ENCODE measurements around the gene MMEL1. TPM values are rescaled to one million over a fixed set of nuclear protein-coding genes. Genes with fewer than 3 reads are reported as not detected.

MMEL1 gene
- total RNA-seq, 1 experiment from 2014 or later: not detected

DNA sequence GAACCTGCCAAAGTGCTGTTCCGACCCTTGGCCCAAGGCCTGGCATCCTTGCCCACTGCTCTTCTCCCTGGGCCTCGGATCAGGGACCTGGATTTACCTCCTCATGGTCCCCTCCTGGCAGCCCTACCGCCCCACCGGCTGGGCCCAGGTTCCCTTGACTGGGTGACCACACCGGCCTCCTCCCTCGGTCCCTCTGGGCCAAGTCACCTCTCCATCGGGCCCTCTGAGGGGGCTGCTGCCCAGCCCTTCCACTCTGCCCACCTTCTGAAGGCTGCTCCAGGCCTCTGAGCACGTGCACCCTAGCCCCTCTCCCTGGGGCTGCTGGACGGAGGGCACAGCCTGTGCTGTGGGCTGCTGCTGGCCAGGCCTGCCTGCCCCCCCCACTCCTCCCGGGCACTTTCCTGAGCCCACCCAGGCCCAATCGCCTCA lies 9.3 kb upstream of the MMEL1 start (continued):
- TF ChIP-seq, protein P1, sequence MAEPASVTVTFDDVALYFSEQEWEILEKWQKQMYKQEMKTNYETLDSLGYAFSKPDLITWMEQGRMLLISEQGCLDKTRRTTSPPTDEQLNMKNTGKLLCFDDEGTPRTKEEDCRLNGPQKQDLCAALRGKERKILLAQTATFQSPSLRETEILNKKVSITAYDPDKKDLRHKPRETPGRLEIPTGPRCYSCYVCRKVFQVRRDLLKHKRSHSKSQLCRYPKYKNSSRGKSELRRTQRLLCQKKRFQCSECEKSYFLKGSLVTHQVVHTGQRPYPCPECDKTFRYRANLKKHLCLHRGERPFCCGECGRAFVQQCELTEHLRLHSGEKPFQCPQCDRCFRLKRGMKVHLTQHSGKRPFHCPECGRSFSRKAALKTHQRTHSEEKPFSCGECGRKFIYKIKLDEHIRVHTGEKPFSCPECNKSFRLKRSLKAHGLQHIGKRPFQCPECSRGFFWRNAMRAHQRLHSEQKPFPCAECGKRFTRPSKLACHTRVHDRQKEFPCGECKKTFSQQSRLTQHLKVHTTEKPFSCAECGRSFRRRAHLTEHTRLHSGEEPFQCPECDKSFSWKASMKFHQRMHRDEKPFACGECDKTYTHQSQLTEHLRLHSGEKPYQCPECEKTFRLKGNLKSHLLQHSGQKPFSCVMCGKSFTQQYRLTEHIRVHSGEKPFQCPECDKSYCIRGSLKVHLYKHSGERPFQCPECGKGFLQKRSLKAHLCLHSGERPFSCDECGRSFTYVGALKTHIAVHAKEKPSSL (CRISPR knock-in tag; conservative IDR thresholded peaks at IDR 0.05): no peak

DNA sequence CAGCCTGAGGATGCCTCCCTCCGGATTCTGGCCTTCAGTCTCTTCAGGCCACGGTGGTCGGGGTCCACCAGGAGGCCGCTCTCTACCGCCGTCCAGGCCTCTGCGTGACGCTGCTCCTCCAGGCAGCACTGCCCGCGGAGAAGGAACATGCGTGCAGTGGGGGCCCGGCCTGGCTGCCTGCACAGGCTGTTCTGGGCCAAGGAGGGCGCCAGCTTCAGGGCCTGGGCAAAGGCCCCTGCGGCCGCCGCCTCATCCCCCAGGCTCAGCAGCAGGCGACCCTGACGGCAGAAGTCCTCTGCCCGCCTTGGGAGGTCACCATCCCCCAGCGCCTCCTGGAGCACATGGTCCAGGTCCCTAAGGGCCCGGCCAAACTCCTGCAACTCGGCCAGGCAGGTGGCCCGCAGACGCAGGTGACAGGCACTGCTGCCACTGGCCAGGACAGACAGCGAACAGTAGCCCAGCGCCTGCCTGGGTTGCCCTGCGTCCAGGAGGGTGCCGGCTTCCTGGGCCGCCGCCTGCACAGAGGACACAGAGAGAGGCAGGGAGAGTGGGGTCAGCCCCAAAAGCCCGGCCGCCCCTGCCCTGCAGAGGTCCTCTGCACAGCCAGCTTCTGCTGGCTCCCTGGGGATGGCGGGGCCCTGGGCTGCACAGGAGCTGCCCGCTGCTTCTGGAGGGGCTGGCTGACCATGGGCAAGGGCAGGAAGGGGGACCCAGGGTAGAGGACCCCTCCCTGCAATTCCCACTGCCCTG lies 8.7 kb upstream of the MMEL1 start:
- POLR2A ChIA-PET: no interaction called here
- peaks cover 6% of the 10 kb centered on the region for H3K36me3 Mint-ChIP-seq
- no peak for ATAC-seq
- TF ChIP-seq, protein P2, sequence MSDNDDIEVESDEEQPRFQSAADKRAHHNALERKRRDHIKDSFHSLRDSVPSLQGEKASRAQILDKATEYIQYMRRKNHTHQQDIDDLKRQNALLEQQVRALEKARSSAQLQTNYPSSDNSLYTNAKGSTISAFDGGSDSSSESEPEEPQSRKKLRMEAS (CRISPR knock-in tag; IDR thresholded peaks at IDR 0.05): no peak
- TF ChIP-seq, protein P3, sequence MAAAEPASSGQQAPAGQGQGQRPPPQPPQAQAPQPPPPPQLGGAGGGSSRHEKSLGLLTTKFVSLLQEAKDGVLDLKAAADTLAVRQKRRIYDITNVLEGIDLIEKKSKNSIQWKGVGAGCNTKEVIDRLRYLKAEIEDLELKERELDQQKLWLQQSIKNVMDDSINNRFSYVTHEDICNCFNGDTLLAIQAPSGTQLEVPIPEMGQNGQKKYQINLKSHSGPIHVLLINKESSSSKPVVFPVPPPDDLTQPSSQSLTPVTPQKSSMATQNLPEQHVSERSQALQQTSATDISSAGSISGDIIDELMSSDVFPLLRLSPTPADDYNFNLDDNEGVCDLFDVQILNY (CRISPR knock-in tag; IDR thresholded peaks at IDR 0.05): no peak
- TF ChIP-seq GABPB1 (CRISPR knock-in tag; IDR thresholded peaks at IDR 0.05): no peak
- no peak for TF ChIP-seq PRRX2 (CRISPR knock-in tag; IDR thresholded peaks at IDR 0.05)
- no peak for TF ChIP-seq ELF4 (CRISPR knock-in tag; IDR thresholded peaks at IDR 0.05; ENCODE audit: low read depth)
- no peak for TF ChIP-seq HMGA2 (CRISPR knock-in tag; IDR thresholded peaks at IDR 0.05)
- TF ChIP-seq ZNF232 (CRISPR knock-in tag; IDR thresholded peaks at IDR 0.05): no peak
- TF ChIP-seq, protein P4, sequence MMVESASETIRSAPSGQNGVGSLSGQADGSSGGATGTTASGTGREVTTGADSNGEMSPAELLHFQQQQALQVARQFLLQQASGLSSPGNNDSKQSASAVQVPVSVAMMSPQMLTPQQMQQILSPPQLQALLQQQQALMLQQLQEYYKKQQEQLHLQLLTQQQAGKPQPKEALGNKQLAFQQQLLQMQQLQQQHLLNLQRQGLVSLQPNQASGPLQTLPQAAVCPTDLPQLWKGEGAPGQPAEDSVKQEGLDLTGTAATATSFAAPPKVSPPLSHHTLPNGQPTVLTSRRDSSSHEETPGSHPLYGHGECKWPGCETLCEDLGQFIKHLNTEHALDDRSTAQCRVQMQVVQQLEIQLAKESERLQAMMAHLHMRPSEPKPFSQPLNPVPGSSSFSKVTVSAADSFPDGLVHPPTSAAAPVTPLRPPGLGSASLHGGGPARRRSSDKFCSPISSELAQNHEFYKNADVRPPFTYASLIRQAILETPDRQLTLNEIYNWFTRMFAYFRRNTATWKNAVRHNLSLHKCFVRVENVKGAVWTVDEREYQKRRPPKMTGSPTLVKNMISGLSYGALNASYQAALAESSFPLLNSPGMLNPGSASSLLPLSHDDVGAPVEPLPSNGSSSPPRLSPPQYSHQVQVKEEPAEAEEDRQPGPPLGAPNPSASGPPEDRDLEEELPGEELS (CRISPR knock-in tag; IDR thresholded peaks at IDR 0.05): no peak
- no peak for TF ChIP-seq NR2C2 (CRISPR knock-in tag; IDR thresholded peaks at IDR 0.05)
- no peak for TF ChIP-seq FOXJ3 (CRISPR knock-in tag; IDR thresholded peaks at IDR 0.05; ENCODE audit: borderline replicate concordance)
- no peak for TF ChIP-seq SP1 (CRISPR knock-in tag; conservative IDR thresholded peaks at IDR 0.05)
- TF ChIP-seq, protein P5, sequence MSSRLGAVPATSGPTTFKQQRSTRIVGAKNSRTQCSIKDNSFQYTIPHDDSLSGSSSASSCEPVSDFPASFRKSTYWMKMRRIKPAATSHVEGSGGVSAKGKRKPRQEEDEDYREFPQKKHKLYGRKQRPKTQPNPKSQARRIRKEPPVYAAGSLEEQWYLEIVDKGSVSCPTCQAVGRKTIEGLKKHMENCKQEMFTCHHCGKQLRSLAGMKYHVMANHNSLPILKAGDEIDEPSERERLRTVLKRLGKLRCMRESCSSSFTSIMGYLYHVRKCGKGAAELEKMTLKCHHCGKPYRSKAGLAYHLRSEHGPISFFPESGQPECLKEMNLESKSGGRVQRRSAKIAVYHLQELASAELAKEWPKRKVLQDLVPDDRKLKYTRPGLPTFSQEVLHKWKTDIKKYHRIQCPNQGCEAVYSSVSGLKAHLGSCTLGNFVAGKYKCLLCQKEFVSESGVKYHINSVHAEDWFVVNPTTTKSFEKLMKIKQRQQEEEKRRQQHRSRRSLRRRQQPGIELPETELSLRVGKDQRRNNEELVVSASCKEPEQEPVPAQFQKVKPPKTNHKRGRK (CRISPR knock-in tag; IDR thresholded peaks at IDR 0.05; ENCODE audit: borderline replicate concordance): no peak
- TF ChIP-seq ZNF317 (CRISPR knock-in tag; IDR thresholded peaks at IDR 0.05; ENCODE audit: borderline replicate concordance, low read depth): no peak
- TF ChIP-seq ZNF423 (CRISPR knock-in tag; IDR thresholded peaks at IDR 0.05): no peak
- no peak for TF ChIP-seq NFATC4 (CRISPR knock-in tag; IDR thresholded peaks at IDR 0.05)
- TF ChIP-seq CBFB (CRISPR knock-in tag; IDR thresholded peaks at IDR 0.05; ENCODE audit: low read depth): no peak
- H3K27ac Mint-ChIP-seq: no peak overlapping the region
- H3K9me3 Mint-ChIP-seq: peaks cover 23% of the 10 kb centered on the region
- CTCF ChIA-PET: no interaction called here
- H3K4me3 Mint-ChIP-seq: peak overlapping the region; percentile 71
- H3K4me1 Mint-ChIP-seq: no peaks in the 10 kb centered on the region; the same call in 1 of the 2 replicates
- peaks cover 34% of the 10 kb centered on the region for H3K27me3 Mint-ChIP-seq (ENCODE audit: low read depth)
- no peak for DNase-seq (ENCODE audit: low spot score)

DNA sequence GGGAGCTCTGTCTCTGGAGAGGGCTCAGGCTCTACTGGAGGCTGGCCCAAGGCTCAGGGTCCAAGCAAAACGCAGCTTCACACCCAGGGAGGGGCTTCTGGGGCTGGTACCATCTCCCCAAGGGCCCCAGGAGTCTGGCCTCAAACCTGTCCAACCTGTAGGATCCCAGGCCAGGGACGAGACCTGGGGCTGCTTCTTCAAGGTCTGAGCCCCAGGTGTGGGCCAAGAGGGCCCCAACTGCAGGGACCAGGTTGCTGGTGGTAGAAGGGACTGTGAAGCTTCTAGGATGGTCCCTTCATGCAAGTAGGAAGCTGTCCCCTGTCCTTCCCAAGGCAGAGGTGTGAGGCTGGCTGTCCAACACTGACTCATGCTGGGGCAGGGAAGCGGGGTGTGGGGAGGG lies 7.8 kb upstream of the MMEL1 start:
- Mint-ChIP-seq H3K36me3 (peaks cover 12% of the 10 kb centered on the region), H3K27ac (no peak overlapping the region), H3K9me3 (peaks cover 24% of the 10 kb centered on the region), H3K4me3 (no peak overlapping the region), H3K27me3 (ENCODE audit: low read depth) (peaks cover 43% of the 10 kb centered on the region), H3K4me1 (no peaks in the 10 kb centered on the region; the same call in 1 of the 2 replicates)
- DNase-seq (ENCODE audit: low spot score): no peak
- no peak for TF ChIP-seq NFYB (CRISPR knock-in tag; conservative IDR thresholded peaks at IDR 0.05; ENCODE audit: low read depth)
- TF ChIP-seq ZNF219 (CRISPR knock-in tag; IDR thresholded peaks at IDR 0.05; ENCODE audit: borderline replicate concordance): no peak
- TF ChIP-seq ZBTB21 (CRISPR knock-in tag; IDR thresholded peaks at IDR 0.05; ENCODE audit: borderline replicate concordance): no peak
- no peak for TF ChIP-seq RELA (CRISPR knock-in tag; IDR thresholded peaks at IDR 0.05; ENCODE audit: borderline replicate concordance)
- no peak for TF ChIP-seq MXD4 (CRISPR knock-in tag; IDR thresholded peaks at IDR 0.05; ENCODE audit: borderline replicate concordance)
- TF ChIP-seq JUN (CRISPR knock-in tag; IDR thresholded peaks at IDR 0.05): no peak
- TF ChIP-seq ZNF671 (CRISPR knock-in tag; IDR thresholded peaks at IDR 0.05): no peak
- no peak for TF ChIP-seq ZNF232 (CRISPR knock-in tag; IDR thresholded peaks at IDR 0.05)
- TF ChIP-seq SP1 (CRISPR knock-in tag; conservative IDR thresholded peaks at IDR 0.05): no peak
- TF ChIP-seq IRF2 (CRISPR knock-in tag; IDR thresholded peaks at IDR 0.05; ENCODE audit: borderline replicate concordance, low read depth): no peak
- ChIA-PET CTCF (no interaction called here), POLR2A (no interaction called here)
- no peak for ATAC-seq
